Activated CD4-positive, alpha-beta T cell treated with anti-CD3 and anti-CD28 coated beads, Interleukin-2, amount 50 U/mL, for 24 hours (primary cell): ENCODE data around the gene LMX1A.

Experiments used
- DNase-seq, 2 donors: peaks; one replicate each; pipeline ENCODE4 v3.0.0-alpha.2; 2020; ENCODE audit warnings: low read depth in 1 of 2, low spot score in 1 of 2

The LMX1A gene

GRCh38 chr1:165355977-165356811 lies at the start of gene LMX1A:
Gene LMX1A, minus strand, starts transcription at chr1:165356715. Its CDS starts 1,156 bp downstream, at chr1:165355559.
- no peak for DNase-seq

- peak in 1 of 2 donors; percentile 8 for DNase-seq
Observed at GRCh38 chr1:165403835-165404482, 47.4 kb upstream of the LMX1A start.

- DNase-seq = no peak
Observed at GRCh38 chr1:165402517-165403111, 46.1 kb upstream of the LMX1A start.

- no peak for DNase-seq
Observed at GRCh38 chr1:165397944-165398343, 41.4 kb upstream of the LMX1A start.

DNA sequence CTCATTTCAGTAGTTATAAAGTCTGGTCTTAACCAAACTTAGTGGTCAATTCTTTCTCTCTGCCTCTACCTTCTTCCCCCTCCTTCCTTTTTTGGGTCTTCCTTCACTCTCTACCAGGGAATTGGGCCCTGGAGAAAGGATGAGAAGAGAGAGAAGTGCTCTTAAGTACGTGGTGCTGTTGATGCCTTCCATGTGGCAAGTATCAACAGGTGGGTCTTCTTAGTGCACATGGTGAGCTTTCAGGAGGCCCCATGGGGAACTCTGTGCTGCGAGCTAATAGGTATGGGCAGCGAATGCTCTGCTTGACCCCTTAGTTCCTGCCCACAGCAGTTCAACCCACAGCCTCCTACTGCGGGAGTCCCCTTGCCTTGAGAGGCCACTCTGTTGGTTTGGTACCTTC lies 39.4 kb upstream of the LMX1A start:
- no peak for DNase-seq

DNA sequence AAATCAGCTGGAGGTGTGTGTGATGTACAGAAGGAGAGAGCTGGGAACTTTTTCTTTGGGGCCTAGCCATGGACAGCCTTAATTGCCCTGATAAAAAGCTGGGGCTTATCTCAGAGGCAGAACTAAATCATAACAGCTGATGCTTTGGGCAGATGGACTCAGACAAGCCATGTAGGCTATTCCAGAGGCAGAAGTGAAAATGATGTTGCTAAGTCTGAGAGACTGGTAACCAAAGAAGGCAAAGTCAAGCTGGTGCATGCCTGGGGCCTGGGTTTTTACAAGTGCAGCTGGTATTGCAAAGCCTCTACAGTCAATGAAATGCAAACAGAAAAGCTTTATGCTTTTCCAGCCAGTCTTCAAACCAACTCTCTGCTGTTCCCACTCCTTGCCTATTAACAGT lies 39.0 kb upstream of the LMX1A start:
- no peak for DNase-seq

DNA sequence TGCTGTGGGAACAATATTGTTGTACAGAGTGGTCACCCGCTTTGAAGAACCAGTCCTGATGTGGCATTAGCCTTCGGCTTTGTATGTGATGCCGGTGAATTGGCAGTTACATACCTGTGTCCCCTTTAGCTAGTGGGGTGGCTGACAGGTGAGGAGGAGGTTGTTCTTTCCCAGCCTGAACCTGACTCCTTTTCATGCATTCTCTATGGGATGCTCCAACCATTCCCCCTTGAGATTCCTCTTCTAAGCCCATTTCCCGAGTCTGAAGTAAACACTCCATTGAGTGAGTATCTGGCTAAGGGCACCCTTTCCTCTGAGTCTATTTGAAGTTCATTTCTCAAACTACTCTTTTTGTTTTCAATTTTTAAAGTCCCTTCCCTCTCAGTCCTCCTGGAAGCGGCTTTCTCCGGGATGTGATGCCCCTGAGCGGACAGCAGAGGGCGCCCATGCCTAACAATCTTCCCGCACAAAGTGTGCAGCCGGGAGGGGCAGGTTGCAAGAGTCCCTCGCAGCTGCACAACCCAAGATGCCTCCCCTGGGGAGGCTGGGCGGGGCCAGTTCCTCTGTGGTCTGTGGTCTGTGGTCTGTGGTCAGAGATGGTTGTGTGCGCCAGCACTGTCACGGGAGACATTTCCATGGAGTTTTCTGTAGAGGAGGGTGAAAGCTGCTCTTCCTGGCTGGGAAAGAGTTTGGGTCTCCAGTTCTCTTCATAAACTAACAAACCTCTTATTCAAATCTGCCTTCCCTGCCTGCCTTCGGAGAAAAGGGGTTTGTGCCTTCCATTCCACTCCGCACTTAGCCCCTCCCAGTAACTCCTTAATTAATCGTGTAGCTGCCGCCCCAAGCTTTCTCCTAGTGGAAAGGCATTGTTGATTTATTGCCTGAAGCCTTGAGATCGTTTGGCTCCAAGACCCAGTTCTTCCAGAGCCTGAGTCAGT lies 36.4 kb upstream of the LMX1A start:
- peak; percentile 65 to 82 for DNase-seq

GRCh38 chr1:165389609-165390008 lies 33.1 kb upstream of the LMX1A start:
- DNase-seq = no peak

GRCh38 chr1:165387961-165388360 lies 31.4 kb upstream of the LMX1A start:
- no peak for DNase-seq

- no peak for DNase-seq
Observed at GRCh38 chr1:165387505-165387904, 31.0 kb upstream of the LMX1A start.

- DNase-seq = no peak
Observed at GRCh38 chr1:165383599-165384405, 27.3 kb upstream of the LMX1A start.

- no peak for DNase-seq
Observed at GRCh38 chr1:165383067-165383466, 26.6 kb upstream of the LMX1A start.

- DNase-seq = no peak
Observed at GRCh38 chr1:165381745-165382505, 25.4 kb upstream of the LMX1A start.

- no peak for DNase-seq
Observed at GRCh38 chr1:165376811-165377311, 20.3 kb upstream of the LMX1A start.

GRCh38 chr1:165376041-165376810 lies 19.7 kb upstream of the LMX1A start:
- no peak for DNase-seq

GRCh38 chr1:165375623-165376022 lies 19.1 kb upstream of the LMX1A start:
- no peak for DNase-seq

DNA sequence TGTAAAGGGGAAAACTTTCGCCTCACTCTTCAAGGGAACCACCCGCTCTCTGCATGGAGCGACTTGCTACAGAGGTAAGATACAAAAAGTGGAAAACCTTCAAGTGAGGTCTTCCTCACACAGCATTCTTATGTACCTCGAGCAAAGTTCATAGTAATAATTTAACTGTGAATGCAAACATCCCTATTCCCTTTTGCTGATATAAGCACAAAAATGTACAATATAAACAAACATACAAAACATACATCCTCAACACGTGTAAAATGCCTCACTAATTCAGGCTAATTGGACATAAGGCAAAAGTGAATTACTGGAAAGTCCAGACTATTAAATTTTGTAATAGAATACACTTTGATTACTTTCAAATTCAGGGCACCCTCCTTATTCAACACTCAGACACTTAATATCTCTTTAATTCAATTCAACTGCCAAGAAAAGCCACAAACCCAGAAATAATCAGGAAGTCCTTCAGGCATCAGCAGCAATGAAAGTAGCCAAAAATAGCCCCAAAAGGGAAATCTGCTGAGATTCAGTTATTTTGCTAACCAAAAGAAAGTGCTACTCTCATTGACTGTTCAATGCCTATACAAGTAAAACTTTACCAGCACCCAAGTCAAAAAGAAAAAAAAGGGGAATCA lies 15.2 kb upstream of the LMX1A start:
- no peak for DNase-seq

DNA sequence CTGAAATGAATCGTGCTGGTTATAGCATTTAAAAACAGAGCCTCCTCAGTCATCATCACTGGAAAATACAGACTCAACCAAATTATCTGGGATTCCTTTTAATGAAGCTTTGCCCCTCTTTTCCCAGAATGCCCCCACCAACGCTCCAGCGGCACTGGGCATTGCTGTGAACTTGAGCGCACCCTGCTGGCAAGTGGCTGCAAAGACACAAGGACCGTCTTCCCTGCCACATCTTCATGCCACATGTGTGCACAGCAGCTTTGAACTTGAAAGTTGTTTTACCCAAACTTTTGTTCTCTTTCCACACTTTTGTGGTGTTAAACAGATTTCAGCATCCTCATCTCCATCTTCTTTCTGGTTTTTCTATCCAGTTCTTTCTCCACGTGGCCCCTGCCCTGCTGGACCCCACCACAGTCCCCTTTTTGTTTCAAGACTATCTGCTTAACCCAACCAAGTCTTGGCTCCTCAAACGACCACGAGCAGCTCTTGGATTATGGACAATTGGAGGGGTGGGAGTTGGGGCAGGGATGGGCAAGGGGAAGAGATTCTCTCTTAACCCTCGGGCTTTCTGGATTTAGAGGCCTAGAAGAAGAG lies 12.8 kb upstream of the LMX1A start:
- DNase-seq = peak in 1 of 2 donors; percentile 27
